Fibroblast of the conjunctiva (primary cell): Measurements from ENCODE around the gene INPP4B.
"Not testable (repeated sequence)": the region's sequence is repeated elsewhere in the genome, so short reads cannot be mapped to it uniquely, and the experiment has no call there.

Source experiments
- DNase-seq: peaks from one replicate; pipeline ENCODE4 v3.0.0-alpha.2; 2010; ENCODE audit warnings: low read depth

INPP4B gene

GRCh38 chr4:142540483-142540804 lies 305.7 kb downstream of the INPP4B start:
- no peak for DNase-seq

- DNase-seq: no peak
Measured at GRCh38 chr4:142539796-142540482, 306.2 kb downstream of the INPP4B start.

GRCh38 chr4:142535009-142535408 lies 311.1 kb downstream of the INPP4B start:
- DNase-seq: no peak

- no peak for DNase-seq
Measured at GRCh38 chr4:142532054-142532453, 314.0 kb downstream of the INPP4B start.

GRCh38 chr4:142530728-142531127 lies 315.4 kb downstream of the INPP4B start:
- no peak for DNase-seq

GRCh38 chr4:142528433-142528832 lies 317.7 kb downstream of the INPP4B start:
- no peak for DNase-seq

GRCh38 chr4:142523111-142523510 lies 323.0 kb downstream of the INPP4B start:
- DNase-seq: no peak

- DNase-seq: no peak
Measured at GRCh38 chr4:142519342-142519741, 326.8 kb downstream of the INPP4B start.

GRCh38 chr4:142516686-142517526 lies 329.2 kb downstream of the INPP4B start:
- no peak for DNase-seq

- no peak for DNase-seq
Measured at GRCh38 chr4:142512161-142512560, 333.9 kb downstream of the INPP4B start.

- DNase-seq: no peak
Measured at GRCh38 chr4:142509881-142510280, 336.2 kb downstream of the INPP4B start.

GRCh38 chr4:142509381-142509780 lies 336.7 kb downstream of the INPP4B start:
- not testable (repeated sequence) for DNase-seq

- DNase-seq: no peak
Measured at GRCh38 chr4:142500966-142501365, 345.1 kb downstream of the INPP4B start.

- no peak for DNase-seq
Measured at GRCh38 chr4:142497606-142498005, 348.5 kb downstream of the INPP4B start.

GRCh38 chr4:142493255-142494110 lies 352.6 kb downstream of the INPP4B start:
- no peak for DNase-seq

- no peak for DNase-seq
Measured at GRCh38 chr4:142485452-142485851, 360.6 kb downstream of the INPP4B start.

GRCh38 chr4:142480244-142480643 lies 365.9 kb downstream of the INPP4B start:
- no peak for DNase-seq

GRCh38 chr4:142475663-142476062 lies 370.4 kb downstream of the INPP4B start:
- DNase-seq: no peak

- DNase-seq: no peak
Measured at GRCh38 chr4:142474398-142475087, 371.6 kb downstream of the INPP4B start.

- no peak for DNase-seq
Measured at GRCh38 chr4:142473960-142474338, 372.2 kb downstream of the INPP4B start.

- DNase-seq: no peak
Measured at GRCh38 chr4:142473218-142473959, 372.7 kb downstream of the INPP4B start.
